Activated B cell treated with CpG ODN at 0.5 μM for 24 hours (primary cell): Measurements from ENCODE around the gene PRKG1. TPM values are rescaled to one million over a fixed set of nuclear protein-coding genes. Genes with fewer than 3 reads are reported as not detected.

Experiments
- ATAC-seq: fragments of 200-7000 bp; cut with Tn5 transposase; one replicate; pipeline ENCODE4 v1.10.0; 2021; ENCODE audit warnings: low read depth, mild to moderate bottlenecking, moderate library complexity
- CTCF ChIA-PET: fragments of 350-600 bp; sonication (Branson Sonifier 250); formaldehyde crosslinking; loops from one replicate; lab custom pipeline; 2021; ENCODE audit warnings: antibody characterized with exemption; lab: Charles Lee
- POLR2A ChIA-PET: fragments of 350-600 bp; sonication (Branson Sonifier 250); formaldehyde crosslinking; loops from one replicate; lab custom pipeline; 2021; ENCODE audit warnings: antibody characterized with exemption; lab: Charles Lee
- DNase-seq: peaks from one replicate; pipeline ENCODE4 v3.0.0; 2022
- H3K27ac Mint-ChIP-seq: one replicate; pipeline ENCODE4 v1.8.0; 2020; ENCODE audit warnings: mixed read lengths
- H3K27me3 Mint-ChIP-seq: one replicate; pipeline ENCODE4 v1.8.0; 2021; ENCODE audit warnings: mixed read lengths
- H3K36me3 Mint-ChIP-seq: one replicate; pipeline ENCODE4 v1.8.0; 2021; ENCODE audit warnings: low read depth, mixed read lengths
- H3K4me1 Mint-ChIP-seq: one replicate; pipeline ENCODE4 v1.8.0; 2021; ENCODE audit warnings: mixed read lengths
- H3K4me3 Mint-ChIP-seq: one replicate; pipeline ENCODE4 v1.8.0; 2020; ENCODE audit warnings: mild to moderate bottlenecking, mixed read lengths
- H3K9me3 Mint-ChIP-seq: one replicate; pipeline ENCODE4 v1.8.0; 2020; ENCODE audit warnings: mixed read lengths
- intact Hi-C: fragments of 100-400 bp; cut with micrococcal nuclease; formaldehyde crosslinking; loops from one replicate; pipeline ENCODE4 v1.15.1; 2024
- total RNA-seq: library from RNA; stranded (reverse); gene quantifications from 2 replicates; pipeline ENCODE4 v1.2.3, GENCODE V29; 2022
- TF ChIP-seq, protein P1 (sequence below): fragments of 200-600 bp; IDR thresholded peaks from one replicate; pipeline ENCODE4 v1.8.0; 2022; ENCODE audit warnings: antibody characterized with exemption, mild to moderate bottlenecking

Gene PRKG1
- total RNA-seq, 1 donor from 2014 or later: not detected

DNA sequence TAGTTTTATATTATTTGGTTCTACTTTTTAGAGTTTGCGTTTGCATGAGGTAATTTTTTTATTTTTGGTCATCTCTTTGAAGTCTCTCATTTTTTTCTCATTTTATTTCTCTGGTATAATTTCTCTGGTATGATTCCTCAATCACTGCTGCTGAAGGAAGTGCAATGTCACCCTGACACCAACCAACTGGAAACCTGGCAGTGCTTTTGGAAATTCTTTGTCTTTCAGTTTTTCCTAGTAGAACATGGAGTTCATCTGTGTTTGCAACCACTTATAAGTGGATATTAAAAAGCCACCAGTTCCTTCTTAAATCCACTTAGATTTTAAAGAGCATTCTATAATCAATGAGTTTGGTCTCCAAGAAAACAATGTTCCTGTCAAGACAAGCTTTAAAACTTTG is 291.8 kb downstream of the PRKG1 start:
- Mint-ChIP-seq H3K36me3 (no peaks in the 10 kb centered on the region), H3K27me3 (no peaks in the 10 kb centered on the region), H3K27ac (no peak overlapping the region), H3K4me1 (no peaks in the 10 kb centered on the region), H3K9me3 (no peaks in the 10 kb centered on the region), H3K4me3 (no peak overlapping the region)
- ChIA-PET CTCF (no interaction called here), POLR2A (no interaction called here)
- TF ChIP-seq, protein P1, sequence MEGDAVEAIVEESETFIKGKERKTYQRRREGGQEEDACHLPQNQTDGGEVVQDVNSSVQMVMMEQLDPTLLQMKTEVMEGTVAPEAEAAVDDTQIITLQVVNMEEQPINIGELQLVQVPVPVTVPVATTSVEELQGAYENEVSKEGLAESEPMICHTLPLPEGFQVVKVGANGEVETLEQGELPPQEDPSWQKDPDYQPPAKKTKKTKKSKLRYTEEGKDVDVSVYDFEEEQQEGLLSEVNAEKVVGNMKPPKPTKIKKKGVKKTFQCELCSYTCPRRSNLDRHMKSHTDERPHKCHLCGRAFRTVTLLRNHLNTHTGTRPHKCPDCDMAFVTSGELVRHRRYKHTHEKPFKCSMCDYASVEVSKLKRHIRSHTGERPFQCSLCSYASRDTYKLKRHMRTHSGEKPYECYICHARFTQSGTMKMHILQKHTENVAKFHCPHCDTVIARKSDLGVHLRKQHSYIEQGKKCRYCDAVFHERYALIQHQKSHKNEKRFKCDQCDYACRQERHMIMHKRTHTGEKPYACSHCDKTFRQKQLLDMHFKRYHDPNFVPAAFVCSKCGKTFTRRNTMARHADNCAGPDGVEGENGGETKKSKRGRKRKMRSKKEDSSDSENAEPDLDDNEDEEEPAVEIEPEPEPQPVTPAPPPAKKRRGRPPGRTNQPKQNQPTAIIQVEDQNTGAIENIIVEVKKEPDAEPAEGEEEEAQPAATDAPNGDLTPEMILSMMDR: no peak
- intact Hi-C loops: no loop called here
- ATAC-seq (no peak), DNase-seq (no peak)

DNA sequence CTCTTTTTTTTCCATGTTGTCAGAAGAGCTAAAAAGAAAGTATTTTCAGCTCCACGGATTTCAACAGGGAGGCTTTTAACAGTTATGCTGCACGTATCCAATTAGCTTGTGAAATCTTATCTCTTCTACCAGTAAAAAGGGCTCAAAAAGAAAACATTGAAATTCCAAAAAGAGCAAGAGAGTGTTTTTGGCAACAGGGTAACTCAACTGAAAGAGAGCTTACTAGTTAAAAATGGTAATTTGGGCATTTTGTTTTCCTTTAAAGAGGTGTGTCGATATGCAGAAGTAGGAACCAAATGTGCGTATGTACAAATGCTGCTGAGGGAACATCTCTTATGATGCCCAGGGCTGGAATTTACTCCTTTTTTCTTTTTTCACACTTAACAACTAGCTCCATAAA is 292.8 kb downstream of the PRKG1 start:
- ATAC-seq (no peak), DNase-seq (no peak)
- intact Hi-C loops: no loop called here
- POLR2A ChIA-PET: no interaction called here
- Mint-ChIP-seq H3K27me3 (no peaks in the 10 kb centered on the region), H3K4me3 (no peak overlapping the region), H3K4me1 (no peaks in the 10 kb centered on the region), H3K27ac (no peak overlapping the region), H3K36me3 (no peaks in the 10 kb centered on the region), H3K9me3 (no peaks in the 10 kb centered on the region)
- TF ChIP-seq, protein P1: no peak
- CTCF ChIA-PET: no interaction called here

DNA sequence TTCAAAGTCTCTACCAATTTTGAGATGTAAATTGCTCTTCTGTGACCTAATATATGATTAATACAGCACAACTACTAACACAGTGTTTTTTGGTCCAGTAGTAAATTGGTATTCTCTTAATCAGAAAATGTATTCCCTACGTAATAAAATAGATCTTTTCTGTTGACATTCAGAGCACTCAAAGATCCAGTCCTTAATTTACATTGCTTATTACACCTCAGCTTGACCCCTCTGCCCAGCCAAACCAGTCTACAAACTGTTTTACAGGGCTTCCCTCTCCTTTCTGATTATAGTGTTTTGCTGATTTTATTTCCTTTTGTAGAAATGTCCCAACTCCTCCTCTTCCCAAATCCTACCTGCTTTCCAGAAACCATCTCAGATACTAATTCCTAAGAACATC is 293.4 kb downstream of the PRKG1 start:
- no peaks in the 10 kb centered on the region for H3K27me3 Mint-ChIP-seq
- DNase-seq: no peak
- ChIA-PET CTCF (no interaction called here), POLR2A (no interaction called here)
- no peaks in the 10 kb centered on the region for H3K9me3 Mint-ChIP-seq
- no peak overlapping the region for H3K27ac Mint-ChIP-seq
- H3K4me1 Mint-ChIP-seq: no peaks in the 10 kb centered on the region
- intact Hi-C loops: no loop called here
- no peaks in the 10 kb centered on the region for H3K36me3 Mint-ChIP-seq
- TF ChIP-seq, protein P1: no peak
- no peak for ATAC-seq
- no peak overlapping the region for H3K4me3 Mint-ChIP-seq

DNA sequence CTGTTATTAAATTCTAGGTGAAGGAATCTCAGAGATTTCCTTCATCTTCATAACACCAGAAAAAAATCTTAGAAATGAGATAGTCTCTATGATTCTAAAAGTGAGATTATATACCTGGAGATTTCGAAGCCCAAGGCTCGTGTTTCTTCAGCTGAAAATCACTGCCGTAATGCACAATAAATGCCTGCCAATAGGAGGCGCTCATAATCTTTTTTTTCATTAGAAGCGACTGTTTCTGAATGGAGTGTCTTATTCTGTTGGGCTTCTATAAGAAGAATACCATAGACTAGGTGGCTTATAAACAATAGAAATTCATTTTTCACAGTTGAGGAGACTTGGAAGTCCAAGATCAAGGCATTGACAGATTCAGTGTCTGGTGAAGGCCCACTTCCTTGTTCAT is 294.7 kb downstream of the PRKG1 start:
- Mint-ChIP-seq H3K36me3 (no peaks in the 10 kb centered on the region), H3K9me3 (no peaks in the 10 kb centered on the region), H3K27ac (no peak overlapping the region), H3K27me3 (no peaks in the 10 kb centered on the region), H3K4me1 (no peaks in the 10 kb centered on the region), H3K4me3 (no peak overlapping the region)
- POLR2A ChIA-PET: no interaction called here
- DNase-seq (no peak), ATAC-seq (no peak)
- CTCF ChIA-PET: no interaction called here
- TF ChIP-seq, protein P1: no peak
- intact Hi-C loops: no loop called here

DNA sequence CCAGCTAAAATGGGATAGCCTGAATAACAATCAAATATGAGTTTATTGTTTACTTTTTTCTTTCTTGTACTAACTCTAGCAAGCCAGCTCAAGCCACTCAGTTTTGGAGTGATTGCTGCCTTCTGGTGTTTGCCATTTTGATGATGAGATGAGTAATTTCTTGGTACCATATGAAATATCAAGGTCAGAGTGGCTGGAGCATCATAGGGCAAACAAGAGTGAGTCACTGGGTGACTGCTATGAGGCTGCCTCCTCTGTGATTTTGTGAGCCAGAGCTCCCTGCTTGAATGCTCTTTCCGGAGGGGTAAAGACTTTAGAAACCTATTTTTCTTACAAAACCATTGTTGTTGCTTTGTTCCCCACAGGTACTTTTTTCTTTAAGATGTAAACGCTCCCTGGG is 295.6 kb downstream of the PRKG1 start:
- ChIA-PET CTCF (no interaction called here), POLR2A (no interaction called here)
- Mint-ChIP-seq H3K9me3 (no peaks in the 10 kb centered on the region), H3K27me3 (no peaks in the 10 kb centered on the region), H3K36me3 (no peaks in the 10 kb centered on the region), H3K4me3 (no peak overlapping the region), H3K4me1 (no peaks in the 10 kb centered on the region), H3K27ac (no peak overlapping the region)
- TF ChIP-seq, protein P1: no peak
- DNase-seq: no peak
- intact Hi-C loops: no loop called here
- no peak for ATAC-seq
